GM12865 (cell line): ENCODE data around the gene NDUFS6.

ENCODE experiments used
- DNase-seq: peaks from one replicate; pipeline ENCODE4 v3.0.0; 2010; ENCODE audit warnings: low read depth
- H3K4me3 ChIP-seq: 2 replicates; pipeline ENCODE4 v1.5.1; 2011; ENCODE audit warnings: mild to moderate bottlenecking, low read depth, low read length, control low read depth
- TF ChIP-seq, protein P1 (sequence below): IDR thresholded peaks from 2 replicates; pipeline ENCODE4 v1.5.1; 2011; ENCODE audit warnings: low read length, control low read depth, low read depth, inconsistent platforms; ENCODE audit not compliant: insufficient read depth; ENCODE audit errors: missing control alignments

The NDUFS6 gene

DNA sequence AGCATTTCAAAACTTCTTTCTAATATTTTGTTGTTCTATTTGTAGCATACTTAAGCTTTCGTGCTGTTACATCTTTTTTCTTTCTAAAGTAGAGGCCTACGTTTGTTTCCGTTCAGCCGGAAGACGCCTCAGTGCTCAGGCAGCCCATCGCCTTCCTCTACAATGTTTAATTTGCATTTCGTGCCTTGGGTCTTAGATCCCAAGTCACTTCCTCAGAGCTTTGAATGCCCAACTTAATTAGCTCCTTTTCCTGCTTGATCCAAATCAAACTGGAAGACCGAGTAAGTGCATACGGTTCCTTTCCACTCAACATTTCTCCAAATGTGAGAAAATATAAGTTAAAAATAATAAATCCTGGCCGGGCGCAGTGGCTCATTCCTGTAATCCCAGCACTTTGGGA lies 44.7 kb upstream of the NDUFS6 start:
- DNase-seq: no peak
- TF ChIP-seq, protein P1, sequence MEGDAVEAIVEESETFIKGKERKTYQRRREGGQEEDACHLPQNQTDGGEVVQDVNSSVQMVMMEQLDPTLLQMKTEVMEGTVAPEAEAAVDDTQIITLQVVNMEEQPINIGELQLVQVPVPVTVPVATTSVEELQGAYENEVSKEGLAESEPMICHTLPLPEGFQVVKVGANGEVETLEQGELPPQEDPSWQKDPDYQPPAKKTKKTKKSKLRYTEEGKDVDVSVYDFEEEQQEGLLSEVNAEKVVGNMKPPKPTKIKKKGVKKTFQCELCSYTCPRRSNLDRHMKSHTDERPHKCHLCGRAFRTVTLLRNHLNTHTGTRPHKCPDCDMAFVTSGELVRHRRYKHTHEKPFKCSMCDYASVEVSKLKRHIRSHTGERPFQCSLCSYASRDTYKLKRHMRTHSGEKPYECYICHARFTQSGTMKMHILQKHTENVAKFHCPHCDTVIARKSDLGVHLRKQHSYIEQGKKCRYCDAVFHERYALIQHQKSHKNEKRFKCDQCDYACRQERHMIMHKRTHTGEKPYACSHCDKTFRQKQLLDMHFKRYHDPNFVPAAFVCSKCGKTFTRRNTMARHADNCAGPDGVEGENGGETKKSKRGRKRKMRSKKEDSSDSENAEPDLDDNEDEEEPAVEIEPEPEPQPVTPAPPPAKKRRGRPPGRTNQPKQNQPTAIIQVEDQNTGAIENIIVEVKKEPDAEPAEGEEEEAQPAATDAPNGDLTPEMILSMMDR: no peak
- H3K4me3 ChIP-seq: no peak overlapping the region

DNA sequence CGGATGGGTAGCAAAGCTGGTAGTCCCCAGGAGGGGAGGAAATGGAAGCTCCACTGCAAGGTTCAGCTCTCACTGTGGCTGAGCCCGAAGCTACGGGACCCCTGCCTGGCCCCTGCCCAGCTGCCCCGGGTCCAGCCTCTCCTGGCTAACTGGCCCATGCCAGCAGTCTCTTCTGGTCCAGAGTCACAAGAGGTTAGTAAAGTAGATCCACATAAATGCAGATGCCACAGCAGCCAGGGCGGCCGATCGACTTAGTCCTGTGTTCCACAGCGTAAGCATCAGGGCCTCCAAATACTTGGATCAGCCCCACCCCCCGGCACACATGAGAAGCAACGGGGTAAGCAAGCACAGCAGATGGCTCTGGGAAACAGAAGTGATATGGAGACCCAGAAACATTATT lies 43.7 kb upstream of the NDUFS6 start:
- TF ChIP-seq, protein P1: no peak
- DNase-seq: no peak

DNA sequence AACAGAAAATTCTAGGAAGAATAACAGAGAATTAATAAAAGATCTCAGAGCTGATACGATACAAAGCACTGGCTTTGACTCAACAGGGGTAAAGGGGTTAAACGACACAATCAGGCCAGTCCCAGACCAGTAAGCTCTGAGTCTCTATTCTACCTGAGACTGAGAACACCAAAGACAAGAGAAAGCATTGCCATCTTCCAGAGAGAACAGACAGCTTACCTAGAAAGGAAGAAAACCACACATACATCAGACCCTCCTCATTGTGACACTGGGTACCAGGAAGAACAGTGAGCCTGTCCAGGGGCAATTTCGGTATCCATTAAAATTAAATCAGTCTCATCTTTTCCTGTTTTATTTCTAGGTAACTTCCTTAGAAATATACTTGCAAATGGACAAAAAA lies 42.6 kb upstream of the NDUFS6 start:
- no peak for DNase-seq
- H3K4me3 ChIP-seq: no peak overlapping the region
- TF ChIP-seq, protein P1: no peak

More for the DNA sequence above, 43.7 kb upstream of the NDUFS6 start:
- H3K4me3 ChIP-seq: no peak overlapping the region

DNA sequence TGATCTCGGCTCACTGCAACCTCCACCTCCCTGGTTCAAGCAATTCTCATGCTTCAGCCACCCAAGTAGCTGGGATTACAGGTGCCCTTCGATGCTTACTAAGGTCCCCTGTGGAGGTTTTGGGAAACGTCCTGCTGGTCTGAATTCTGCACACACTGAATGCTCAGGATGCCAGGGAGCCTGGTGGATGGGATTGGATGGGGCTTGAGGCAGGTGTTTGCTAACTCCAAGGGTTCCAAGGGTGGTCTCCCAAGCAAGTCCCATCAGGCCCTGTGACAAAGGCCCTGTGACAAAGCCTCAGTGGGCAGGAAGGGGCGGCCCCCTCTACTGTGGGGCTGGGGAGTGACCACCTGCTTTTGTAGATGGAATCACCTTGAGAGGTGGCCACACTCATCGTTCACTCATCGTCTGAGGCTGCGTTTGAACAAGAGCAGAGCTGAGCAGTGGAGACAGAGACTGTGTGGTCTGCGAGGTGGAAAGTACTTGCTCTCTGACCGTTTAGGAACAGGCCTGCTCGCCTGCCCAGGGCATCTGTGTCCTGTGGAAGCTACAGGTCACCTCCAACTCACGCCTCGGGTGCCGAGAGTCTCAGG lies 41.7 kb upstream of the NDUFS6 start:
- no peak overlapping the region for H3K4me3 ChIP-seq
- TF ChIP-seq, protein P1: no peak
- DNase-seq: no peak

DNA sequence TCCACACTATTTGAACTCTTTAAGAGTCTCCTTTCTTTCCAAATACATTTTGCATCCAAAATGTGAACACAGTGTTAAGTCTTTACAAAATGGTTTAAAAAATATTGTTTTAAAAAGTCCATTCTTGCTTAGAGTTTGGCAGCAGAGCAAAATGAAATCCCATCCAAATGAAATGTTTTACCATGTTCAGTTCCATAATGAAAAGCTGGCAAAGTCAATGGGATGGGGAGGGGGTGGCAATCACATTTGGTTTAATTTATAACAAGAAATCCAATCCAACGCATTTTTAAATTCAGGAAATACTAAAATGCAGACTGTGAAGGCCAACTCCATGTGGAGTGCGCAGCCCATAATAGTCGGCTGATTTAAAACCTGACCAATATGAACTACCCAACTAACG lies 41.0 kb upstream of the NDUFS6 start:
- no peak for DNase-seq
- no peak overlapping the region for H3K4me3 ChIP-seq
- TF ChIP-seq, protein P1: no peak

DNA sequence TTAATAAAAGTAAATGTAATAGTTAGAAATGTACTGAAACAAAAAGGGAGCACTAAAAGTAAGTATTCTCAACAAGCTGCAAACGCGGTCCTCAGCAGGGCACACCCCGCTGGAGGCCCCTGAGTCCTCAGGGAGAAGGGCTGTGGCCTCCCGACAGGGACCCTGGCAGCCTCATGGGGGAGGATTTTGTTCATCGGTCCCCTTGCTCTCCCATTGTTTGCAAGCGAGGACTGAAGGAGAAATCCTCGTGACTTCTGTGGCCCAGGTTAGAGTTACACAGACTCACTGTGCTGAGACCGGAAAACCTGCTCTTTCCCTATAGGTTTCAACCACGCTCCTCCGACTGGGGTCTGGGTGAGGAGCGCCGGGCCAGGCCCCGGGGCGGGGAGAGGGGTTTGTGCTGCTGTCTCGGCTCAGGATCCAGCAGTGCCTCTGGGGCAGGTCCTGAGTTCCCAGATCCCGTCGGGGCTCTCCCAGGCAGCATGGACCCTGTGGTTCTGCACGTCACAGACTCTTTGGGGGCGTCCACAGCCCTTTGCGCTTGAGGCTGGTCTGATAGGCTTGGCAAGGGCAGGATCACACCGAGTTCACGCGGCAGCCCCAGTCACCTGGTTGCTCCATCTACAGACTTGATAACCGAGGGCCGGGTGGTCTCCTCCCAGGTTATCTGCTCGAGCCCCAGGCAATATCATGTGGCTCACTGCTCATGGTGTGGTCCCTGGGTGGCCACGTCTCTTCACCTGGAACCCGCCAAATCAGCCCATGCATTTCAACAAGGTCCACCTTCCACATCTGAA lies 40.4 kb upstream of the NDUFS6 start:
- no peak for DNase-seq
- H3K4me3 ChIP-seq: no peak overlapping the region
- TF ChIP-seq, protein P1: no peak

DNA sequence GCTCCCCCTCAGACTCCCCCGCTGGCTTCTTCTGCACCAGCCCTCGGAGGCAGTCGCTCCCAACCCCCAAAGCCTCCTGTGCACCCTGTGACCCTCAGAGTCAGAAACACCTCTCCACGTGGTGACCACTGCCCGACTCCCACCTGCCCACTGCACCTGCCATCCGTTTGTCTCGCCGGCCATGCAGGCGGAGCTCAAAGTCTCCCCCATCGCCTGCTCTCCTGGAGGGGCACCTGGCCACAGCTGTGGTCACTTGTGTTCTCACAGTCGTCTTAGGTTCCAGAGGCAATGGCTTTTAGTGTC lies 39.8 kb upstream of the NDUFS6 start:
- TF ChIP-seq, protein P1: no peak
- DNase-seq: no peak
- no peak overlapping the region for H3K4me3 ChIP-seq
